GM12878 (cell line): ENCODE measurements around the gene RFX7. TPM values are rescaled to one million over a fixed set of nuclear protein-coding genes. Genes with fewer than 3 reads are reported as not detected.

ENCODE experiments used
- ATAC-seq: fragments of 200-7000 bp; cut with Tn5 transposase; 3 replicates; pipeline ENCODE4 v1.9.1; 2020; ENCODE audit warnings: mild to moderate bottlenecking, moderate library complexity
- BruUV-seq: library from RNA; stranded (reverse); fragments of 400-500 nt; replicated peaks from 2 replicates; lab custom pipeline; 2021; lab: Mats Ljungman, UMichigan
- CTCF ChIA-PET: fragments of 300-600 bp; sonication (Branson Sonifier 250); formaldehyde crosslinking; extraction: SDS; loops from one replicate; lab custom pipeline; 2021; ENCODE audit warnings: inconsistent platforms; lab: Yijun Ruan, JAX
- POLR2A ChIA-PET: fragments of 350-600 bp; formaldehyde crosslinking; extraction: SDS; loops from one replicate; lab custom pipeline; 2021; ENCODE audit warnings: inconsistent platforms; lab: Charles Lee
- RAD21 ChIA-PET: fragments of 300-600 bp; sonication (Branson Sonifier 250); formaldehyde crosslinking; loops from one replicate; lab custom pipeline; 2023; ENCODE audit warnings: antibody characterized with exemption; ENCODE audit not compliant: unreplicated experiment; lab: Charles Lee
- SMC1A ChIA-PET: fragments of 300-600 bp; sonication (Branson Sonifier 250); formaldehyde crosslinking; loops from one replicate; lab custom pipeline; 2023; ENCODE audit not compliant: unreplicated experiment, uncharacterized antibody; lab: Charles Lee
- DNase-seq: peaks from one replicate; pipeline ENCODE4 v3.0.0-alpha.2; 2011; ENCODE audit warnings: low read depth, low spot score
- FAIRE-seq: peaks from 3 replicates; lab custom pipeline; 2011; peaks lifted over from hg19 to GRCh38; lab: Jason Lieb, UNC
- H2AFZ ChIP-seq: 2 replicates; pipeline ENCODE4 v1.6.0; 2011; ENCODE audit warnings: low read depth, low read length, control low read depth; ENCODE audit not compliant: control insufficient read depth
- H3K27ac ChIP-seq: 2 replicates; pipeline ENCODE4 v1.5.1; 2011; ENCODE audit warnings: control low read depth; ENCODE audit not compliant: control insufficient read depth, insufficient read depth
- H3K27me3 ChIP-seq, 2 experiments: replicated peaks in 1 of 2; 2 replicates each; pipeline versions ENCODE4 v1.6.0 to v1.6.1; 2011; ENCODE audit warnings: low read length in 1 of 2; ENCODE audit not compliant: control insufficient read depth in 2 of 2, insufficient read depth in 2 of 2
- H3K36me3 ChIP-seq, 2 experiments: 2 replicates each; pipeline ENCODE4 v1.5.1; 2011; ENCODE audit warnings: low read length in 1 of 2; ENCODE audit not compliant: control insufficient read depth in 2 of 2, insufficient read depth in 2 of 2
- H3K4me1 ChIP-seq: 2 replicates; pipeline ENCODE4 v1.6.1; 2011; ENCODE audit warnings: mild to moderate bottlenecking, low read length, moderate library complexity, mixed read lengths; ENCODE audit not compliant: control insufficient read depth, insufficient read depth
- H3K4me2 ChIP-seq: 2 replicates; pipeline ENCODE4 v1.6.0; 2011; ENCODE audit warnings: control low read depth; ENCODE audit not compliant: control insufficient read depth, insufficient read depth
- H3K4me3 ChIP-seq: fragments of 200-600 bp; sonication (generic); 2 replicates; pipeline ENCODE4 v1.5.1; 2016
- H3K79me2 ChIP-seq: 2 replicates; pipeline ENCODE4 v1.6.0; 2011; ENCODE audit warnings: low read length; ENCODE audit not compliant: control insufficient read depth, insufficient read depth
- H3K9ac ChIP-seq: 2 replicates; pipeline ENCODE4 v1.8.0; 2011; ENCODE audit warnings: low read length, control low read depth, mixed read lengths; ENCODE audit not compliant: control insufficient read depth, insufficient read depth
- H3K9me3 ChIP-seq: replicated peaks from 3 replicates; pipeline ENCODE4 v1.5.1; 2011; ENCODE audit warnings: mild to moderate bottlenecking, low read length; ENCODE audit not compliant: control insufficient read depth, insufficient read depth
- H4K20me1 ChIP-seq: 2 replicates; pipeline ENCODE4 v1.6.0; 2011; ENCODE audit not compliant: control insufficient read depth, insufficient read depth
- ATF7 ChIP-seq: fragments of 450-650 bp; IDR thresholded peaks from 2 replicates; pipeline ENCODE4 v1.6.1; 2016; ENCODE audit warnings: low read depth, mild to moderate bottlenecking
- BMI1 ChIP-seq: fragments of 450-650 bp; IDR thresholded peaks from 2 replicates; pipeline ENCODE4 v1.6.1; 2016; ENCODE audit warnings: mild to moderate bottlenecking, moderate library complexity, borderline replicate concordance
- CEBPZ ChIP-seq: fragments of 150-350 bp; IDR thresholded peaks from 2 replicates; pipeline ENCODE4 v1.6.1; 2016; ENCODE audit warnings: low read depth, low read length
- CHD4 ChIP-seq: fragments of 200-600 bp; sonication (generic); IDR thresholded peaks from 2 replicates; pipeline ENCODE4 v1.6.1; 2016; ENCODE audit warnings: mild to moderate bottlenecking
- CREB1 ChIP-seq: IDR thresholded peaks from 2 replicates; pipeline ENCODE4 v1.6.1; 2012; ENCODE audit warnings: low read depth, mild to moderate bottlenecking, inconsistent platforms
- EED ChIP-seq: sonication (generic); IDR thresholded peaks from 2 replicates; pipeline ENCODE4 v1.6.1; 2016; ENCODE audit warnings: antibody characterized with exemption, low read depth
- EP300 ChIP-seq, 2 experiments: fragments of 150-350 bp in 1 of 2; IDR thresholded peaks; 2 replicates each; pipeline ENCODE4 v1.6.1; 2011 to 2012; ENCODE audit warnings: low read depth in 2 of 2, low read length in 2 of 2, borderline replicate concordance in 1 of 2, improper control_type of control experiment in 1 of 2, inconsistent platforms in 1 of 2; ENCODE audit not compliant: control insufficient read depth in 1 of 2
- FOS ChIP-seq: IDR thresholded peaks from 3 replicates; pipeline ENCODE4 v1.6.1; 2011; ENCODE audit warnings: borderline replicate concordance; ENCODE audit not compliant: insufficient read length; ENCODE audit errors: extremely low read depth
- IKZF2 ChIP-seq, 2 experiments: fragments of 450-650 bp; IDR thresholded peaks; 2 replicates each; pipeline ENCODE4 v1.6.1; 2017; ENCODE audit warnings: mild to moderate bottlenecking in 2 of 2, moderate library complexity in 2 of 2
- JUND ChIP-seq: IDR thresholded peaks from 2 replicates; pipeline ENCODE4 v1.6.1; 2012; ENCODE audit warnings: low read depth, mild to moderate bottlenecking, low read length, improper control_type of control experiment, moderate library complexity
- RFX5 ChIP-seq: IDR thresholded peaks from 2 replicates; pipeline ENCODE4 v1.6.1; 2011; ENCODE audit warnings: low read depth, low read length, improper control_type of control experiment
- TCF12 ChIP-seq: IDR thresholded peaks from 2 replicates; pipeline ENCODE4 v1.6.1; 2011; ENCODE audit warnings: low read depth, mild to moderate bottlenecking, low read length
- ZBTB33 ChIP-seq: fragments of 450-650 bp; IDR thresholded peaks from 2 replicates; pipeline ENCODE4 v1.6.1; 2017; ENCODE audit warnings: mild to moderate bottlenecking
- WGBS: methylation state at CpG from one replicate; pipeline ENCODE4 v1.1.6; 2016; ENCODE audit warnings: low lambda C conversion rate; ENCODE audit not compliant: insufficient replicate concordance, insufficient coverage; ENCODE audit errors: missing lambda C conversion rate; 5-methylcytosine and 5-hydroxymethylcytosine counted together
- in situ Hi-C: fragments of 300-500 bp; cut with MboI; formaldehyde crosslinking; loops from 9 replicates; pipeline ENCODE4 v1.14.3; 2018; ENCODE audit warnings: mixed read lengths
- intact Hi-C: fragments of 100-400 bp; cut with micrococcal nuclease; formaldehyde crosslinking; loops from one replicate; pipeline ENCODE4 v1.14.2; 2022; ENCODE audit not compliant: unreplicated experiment
- polyA plus RNA-seq, 11 experiments: library from polyadenylated mRNA; depleted of rRNA in 4 of 11; unstranded in 6 of 11; stranded (reverse) in 5 of 11; fragments of >200 nt; fragmentation: Nextera tagmentation in 4 of 11; fragmentation: Illumina TruSeq in 1 of 11; extraction: Ambion mirVana in 4 of 11; extraction: Trizol in 1 of 11; gene quantifications; 1 replicate in 1 of 11; 2 replicates in 10 of 11; pipeline versions ENCODE4 v1.2.1 to v1.2.3, GENCODE V29; 2011 to 2016; ENCODE audit warnings: inconsistent platforms in 2 of 11, missing spikeins in 2 of 11, low read depth in 1 of 11
- total RNA-seq, 4 experiments: library from RNA; depleted of rRNA in 3 of 4; stranded (reverse); fragments of >200 nt in 3 of 4; fragmentation: Illumina TruSeq in 1 of 4; extraction: Trizol in 1 of 4; gene quantifications; 2 replicates each; pipeline versions ENCODE4 v1.2.1 to v1.2.3, GENCODE V29; 2013 to 2021

Gene RFX7
- total and polyA plus RNA-seq, 10 of the 15 experiments (the other 5 are each of a cell fraction or from before 2014, with no cell fraction given), result 3.2 to 31.4 (median 10.7) TPM

DNA sequence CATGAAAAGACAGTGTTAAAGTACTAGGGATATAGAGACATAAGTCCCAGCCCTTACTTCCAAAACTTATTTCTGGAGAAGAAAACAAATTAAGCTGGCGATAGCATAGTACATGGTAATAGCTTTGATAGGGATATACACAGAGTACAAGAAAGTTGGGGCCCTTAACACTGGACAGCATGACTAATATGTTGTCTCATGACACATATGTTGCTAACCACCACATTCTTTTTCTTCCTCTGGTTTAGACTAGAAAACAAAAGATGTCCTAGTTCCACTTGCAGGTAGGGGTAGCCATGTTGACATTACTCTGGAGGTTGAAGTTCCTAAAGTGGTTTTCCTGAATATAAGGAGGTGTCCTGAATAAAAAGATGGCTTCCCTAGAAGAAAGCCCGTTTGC lies 75.3 kb downstream of the RFX7 start:
- no peak overlapping the region for H2AFZ ChIP-seq
- TF ChIP-seq RFX5, result peak; percentile 68
- no peak for TF ChIP-seq IKZF2 (IDR thresholded peaks at IDR 0.05)
- no TSS peak for BruUV-seq
- H3K4me3 ChIP-seq, result no peak overlapping the region
- CTCF ChIA-PET, result interaction anchor here (1.9 kb wide), 1 partner anchor 10 kb away, joined by 4 read pairs; no protein-coding TSS in a partner anchor
- intact Hi-C loops, result no loop called here
- FAIRE-seq, result no peak
- H3K36me3 ChIP-seq, result peaks cover 0 to 33% of the 10 kb centered on the region in 2 experiments
- no peaks in the 10 kb centered on the region for H3K27me3 ChIP-seq
- H4K20me1 ChIP-seq, result no peaks in the 10 kb centered on the region
- WGBS, result 97% methylated on average over 2 of the region's 2 CpGs
- H3K27ac ChIP-seq, result no peak overlapping the region
- H3K9me3 ChIP-seq, result no peaks in the 10 kb centered on the region; the same call in 2 of the 3 replicates
- H3K79me2 ChIP-seq, result no peaks in the 10 kb centered on the region; the same call in none of the 2 replicates
- H3K9ac ChIP-seq, result no peak overlapping the region
- no peak for DNase-seq
- ATAC-seq, result peak; percentile 53
- H3K4me1 ChIP-seq, result peaks cover 4% of the 10 kb centered on the region; the same call in 1 of the 2 replicates
- POLR2A ChIA-PET, result no interaction called here
- SMC1A ChIA-PET, result interaction anchor here (1.4 to 1.8 kb wide), 2 partner anchors 10 to 11 kb away, joined by 4 to 7 read pairs; no protein-coding TSS in a partner anchor
- in situ Hi-C loops, result no loop called here
- RAD21 ChIA-PET, result no interaction called here
- no peak overlapping the region for H3K4me2 ChIP-seq

DNA sequence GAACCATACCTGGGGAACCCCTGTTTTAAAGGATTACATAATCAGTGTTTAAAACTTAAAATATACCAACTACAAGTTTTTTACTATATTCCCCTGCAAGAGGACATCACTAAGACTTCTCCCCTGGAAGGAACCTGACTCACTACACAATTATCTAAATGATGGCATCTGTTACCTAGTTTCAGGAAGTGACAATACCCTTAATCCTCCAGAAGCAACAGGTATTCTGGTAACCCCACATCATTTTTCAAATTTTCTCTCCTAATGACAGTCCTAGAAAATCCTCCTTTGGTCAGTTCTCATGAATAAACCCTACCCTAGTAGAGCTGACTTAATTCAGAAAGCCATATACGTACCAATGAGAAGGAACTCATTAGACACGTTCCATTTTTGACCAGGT lies 78.4 kb downstream of the RFX7 start:
- no peaks in the 10 kb centered on the region for H3K9me3 ChIP-seq
- ATAC-seq (no peak), DNase-seq (no peak), FAIRE-seq (no peak)
- in situ Hi-C loops, result no loop called here
- H3K27ac ChIP-seq, result no peak overlapping the region
- intact Hi-C loops, result no loop called here
- ChIA-PET SMC1A (no interaction called here), POLR2A (no interaction called here), CTCF (interaction anchor here (1.5 kb wide), 1 partner anchor 21 kb away, joined by 3 read pairs; no protein-coding TSS in a partner anchor), RAD21 (no interaction called here)
- no peak overlapping the region for H3K4me2 ChIP-seq
- BruUV-seq, result no TSS peak
- H3K9ac ChIP-seq, result no peak overlapping the region
- peaks cover 0 to 16% of the 10 kb centered on the region in 2 experiments; a peak in 2 of 4 replicates for H3K36me3 ChIP-seq
- H3K4me1 ChIP-seq, result peaks cover 4% of the 10 kb centered on the region; the same call in 1 of the 2 replicates
- no peaks in the 10 kb centered on the region; the same call in none of the 2 replicates for H3K79me2 ChIP-seq
- no peaks in the 10 kb centered on the region for H3K27me3 ChIP-seq
- WGBS, result 98% methylated on average over 2 of the region's 2 CpGs
- H3K4me3 ChIP-seq, result no peak overlapping the region
- no peak overlapping the region for H2AFZ ChIP-seq
- no peaks in the 10 kb centered on the region for H4K20me1 ChIP-seq
- TF ChIP-seq TCF12 (no peak), JUND (no peak), BMI1 (no peak), ATF7 (no peak), CHD4 (no peak), EED (no peak), FOS (no peak), CREB1 (no peak), ZBTB33 (no peak), CEBPZ (no peak), EP300 (IDR thresholded peaks at IDR 0.05; ENCODE audit: borderline replicate concordance in 1 of 2, control insufficient read depth in 1 of 2, low read depth in 2 of 2, low read length in 2 of 2) (no peak)
